8988T (cell line): ENCODE measurements around the gene TST.

Experiments
- DNase-seq: peaks from one replicate; pipeline ENCODE4 v3.0.0; 2011

Gene TST

GRCh38 chr22:37019309-37020191 is at the start of gene TST, which contains the start of gene MPST:
TSS of gene TST (minus strand) at chr22:37019447. CDS start at chr22:37018732, 715 bp downstream.
TSS of gene MPST (plus strand) at chr22:37019742. CDS start at chr22:37019837, 95 bp downstream.
- DNase-seq = peak; percentile 78

GRCh38 chr22:37068859-37069258 is 49.6 kb upstream of the TST start:
- DNase-seq = no peak

GRCh38 chr22:37067428-37067827 is 48.2 kb upstream of the TST start:
- DNase-seq = no peak

- DNase-seq = no peak
Observed at GRCh38 chr22:37065961-37066360, 46.7 kb upstream of the TST start.

GRCh38 chr22:37065180-37065579 is 45.9 kb upstream of the TST start:
- no peak for DNase-seq

- no peak for DNase-seq
Observed at GRCh38 chr22:37064553-37064952, 45.3 kb upstream of the TST start.

- DNase-seq = no peak
Observed at GRCh38 chr22:37063431-37064420, 44.5 kb upstream of the TST start.

- no peak for DNase-seq
Observed at GRCh38 chr22:37062702-37063381, 43.6 kb upstream of the TST start.

GRCh38 chr22:37062376-37062675 is 43.1 kb upstream of the TST start:
- DNase-seq = no peak

- DNase-seq = no peak
Observed at GRCh38 chr22:37061611-37062375, 42.5 kb upstream of the TST start.

- no peak for DNase-seq
Observed at GRCh38 chr22:37060801-37061610, 41.8 kb upstream of the TST start.

- DNase-seq = no peak
Observed at GRCh38 chr22:37059876-37060449, 40.7 kb upstream of the TST start.

GRCh38 chr22:37058917-37059701 is 39.9 kb upstream of the TST start:
- DNase-seq = no peak

- DNase-seq = no peak
Observed at GRCh38 chr22:37057796-37058510, 38.7 kb upstream of the TST start.

- DNase-seq = no peak
Observed at GRCh38 chr22:37057226-37057625, 38.0 kb upstream of the TST start.

GRCh38 chr22:37056246-37056645 is 37.0 kb upstream of the TST start:
- DNase-seq = no peak

GRCh38 chr22:37054600-37055365 is 35.5 kb upstream of the TST start:
- DNase-seq = no peak

- DNase-seq = no peak
Observed at GRCh38 chr22:37054056-37054395, 34.8 kb upstream of the TST start.
